H1 (cell line): ENCODE measurements around the gene CACFD1.

Source experiments
- BCL11A ChIP-seq, 2 experiments: IDR thresholded peaks; one replicate each; pipeline ENCODE4 v1.6.1; 2011; ENCODE audit warnings: low read depth in 2 of 2, low read length in 2 of 2, mild to moderate bottlenecking in 2 of 2
- CREB1 ChIP-seq: IDR thresholded peaks from 2 replicates; pipeline ENCODE4 v1.6.1; 2012; ENCODE audit warnings: inconsistent platforms
- EZH2 ChIP-seq: fragments of 200-600 bp; sonication (generic); IDR thresholded peaks from 2 replicates; pipeline ENCODE4 v1.7.1; 2012; ENCODE audit warnings: low read depth, mild to moderate bottlenecking, moderate library complexity, low read length, inconsistent platforms; ENCODE audit not compliant: severe bottlenecking
- POLR2A ChIP-seq, 2 experiments: IDR thresholded peaks; 1 replicate in 1 of 2; 2 replicates in 1 of 2; pipeline ENCODE4 v1.6.1; 2011; ENCODE audit warnings: low read depth in 2 of 2, low read length in 2 of 2, mild to moderate bottlenecking in 2 of 2; ENCODE audit errors: control extremely low read depth in 1 of 2
- POLR2AphosphoS5 ChIP-seq: IDR thresholded peaks from 2 replicates; pipeline ENCODE4 v1.6.1; 2011; ENCODE audit warnings: low read depth, low read length
- RFX5 ChIP-seq: IDR thresholded peaks from 2 replicates; pipeline ENCODE4 v1.6.1; 2011; ENCODE audit warnings: low read depth, low read length, improper control_type of control experiment, borderline replicate concordance
- SUZ12 ChIP-seq: fragments of 200-600 bp; sonication (generic); IDR thresholded peaks from 2 replicates; pipeline ENCODE4 v1.6.1; 2012; ENCODE audit warnings: mild to moderate bottlenecking, inconsistent platforms, low read length, moderate library complexity, mixed read lengths
- TF ChIP-seq, protein P1 (sequence below), 3 experiments: IDR thresholded peaks; 1 replicate in 2 of 3; 2 replicates in 1 of 3; pipeline versions ENCODE4 v1.5.1 to v1.6.1; 2011; ENCODE audit warnings: low read length in 3 of 3, mild to moderate bottlenecking in 3 of 3, inconsistent platforms in 2 of 3, low read depth in 1 of 3, moderate library complexity in 1 of 3; ENCODE audit not compliant: insufficient read depth in 1 of 3; ENCODE audit errors: control extremely low read depth in 1 of 3
- TF ChIP-seq, protein P2 (sequence below): IDR thresholded peaks from 2 replicates; pipeline ENCODE4 v1.6.1; 2011; ENCODE audit warnings: low read depth, mild to moderate bottlenecking, low read length; ENCODE audit not compliant: insufficient read depth

DNA sequence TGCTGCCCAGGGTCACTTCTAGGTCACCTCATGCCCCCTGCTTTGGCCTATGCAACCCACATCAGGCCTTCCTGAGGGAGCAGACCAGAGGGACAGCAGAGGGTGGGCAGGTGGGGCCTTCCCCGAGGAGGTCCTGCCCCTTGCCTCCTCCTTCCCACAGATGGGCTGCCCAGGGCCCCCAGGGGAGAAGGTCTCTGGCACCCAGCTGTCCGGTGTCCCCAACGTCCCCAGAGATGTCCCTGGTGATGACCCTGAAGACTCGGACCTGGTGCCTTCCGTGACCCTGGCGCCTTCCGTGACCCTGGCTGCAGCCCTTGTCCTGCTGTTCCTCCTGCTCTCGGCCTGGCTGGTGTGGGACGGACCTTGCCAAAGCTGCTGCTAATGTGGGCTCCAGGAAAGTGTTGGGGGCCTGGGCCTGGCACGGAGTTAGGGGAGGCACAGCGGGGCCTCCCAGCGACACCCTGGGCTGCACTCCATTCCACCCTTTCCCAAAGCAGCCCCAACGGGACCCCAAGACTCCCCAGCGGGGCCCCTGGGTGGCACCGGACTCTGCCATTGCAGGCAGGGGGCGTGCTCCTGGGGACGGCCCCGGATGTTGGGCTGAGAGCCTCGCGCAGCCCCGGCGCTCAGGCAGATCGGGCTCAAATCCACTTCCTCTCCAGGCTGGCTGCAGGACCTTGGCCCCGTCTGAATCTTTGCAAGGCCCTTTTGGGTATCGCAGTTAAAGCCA, 25.9 kb downstream of the CACFD1 start:
- no peak for TF ChIP-seq SUZ12
- TF ChIP-seq, protein P1, sequence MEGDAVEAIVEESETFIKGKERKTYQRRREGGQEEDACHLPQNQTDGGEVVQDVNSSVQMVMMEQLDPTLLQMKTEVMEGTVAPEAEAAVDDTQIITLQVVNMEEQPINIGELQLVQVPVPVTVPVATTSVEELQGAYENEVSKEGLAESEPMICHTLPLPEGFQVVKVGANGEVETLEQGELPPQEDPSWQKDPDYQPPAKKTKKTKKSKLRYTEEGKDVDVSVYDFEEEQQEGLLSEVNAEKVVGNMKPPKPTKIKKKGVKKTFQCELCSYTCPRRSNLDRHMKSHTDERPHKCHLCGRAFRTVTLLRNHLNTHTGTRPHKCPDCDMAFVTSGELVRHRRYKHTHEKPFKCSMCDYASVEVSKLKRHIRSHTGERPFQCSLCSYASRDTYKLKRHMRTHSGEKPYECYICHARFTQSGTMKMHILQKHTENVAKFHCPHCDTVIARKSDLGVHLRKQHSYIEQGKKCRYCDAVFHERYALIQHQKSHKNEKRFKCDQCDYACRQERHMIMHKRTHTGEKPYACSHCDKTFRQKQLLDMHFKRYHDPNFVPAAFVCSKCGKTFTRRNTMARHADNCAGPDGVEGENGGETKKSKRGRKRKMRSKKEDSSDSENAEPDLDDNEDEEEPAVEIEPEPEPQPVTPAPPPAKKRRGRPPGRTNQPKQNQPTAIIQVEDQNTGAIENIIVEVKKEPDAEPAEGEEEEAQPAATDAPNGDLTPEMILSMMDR (IDR thresholded peaks at IDR 0.05; ENCODE audit: control extremely low read depth in 1 of 3, insufficient read depth in 1 of 3, low read depth in 1 of 3, low read length in 3 of 3), result no peak
- no peak for TF ChIP-seq RFX5
- no peak for TF ChIP-seq BCL11A (IDR thresholded peaks at IDR 0.05; ENCODE audit: low read depth in 2 of 2, low read length in 2 of 2)
- TF ChIP-seq POLR2A (IDR thresholded peaks at IDR 0.05; ENCODE audit: control extremely low read depth in 1 of 2, low read depth in 2 of 2, low read length in 2 of 2), result no peak
- TF ChIP-seq, protein P2, sequence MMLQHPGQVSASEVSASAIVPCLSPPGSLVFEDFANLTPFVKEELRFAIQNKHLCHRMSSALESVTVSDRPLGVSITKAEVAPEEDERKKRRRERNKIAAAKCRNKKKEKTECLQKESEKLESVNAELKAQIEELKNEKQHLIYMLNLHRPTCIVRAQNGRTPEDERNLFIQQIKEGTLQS, result no peak
- TF ChIP-seq CREB1, result no peak
- TF ChIP-seq POLR2AphosphoS5, result no peak
- no peak for TF ChIP-seq EZH2
